Measurements from ENCODE around the gene CCDC116.

DNA sequence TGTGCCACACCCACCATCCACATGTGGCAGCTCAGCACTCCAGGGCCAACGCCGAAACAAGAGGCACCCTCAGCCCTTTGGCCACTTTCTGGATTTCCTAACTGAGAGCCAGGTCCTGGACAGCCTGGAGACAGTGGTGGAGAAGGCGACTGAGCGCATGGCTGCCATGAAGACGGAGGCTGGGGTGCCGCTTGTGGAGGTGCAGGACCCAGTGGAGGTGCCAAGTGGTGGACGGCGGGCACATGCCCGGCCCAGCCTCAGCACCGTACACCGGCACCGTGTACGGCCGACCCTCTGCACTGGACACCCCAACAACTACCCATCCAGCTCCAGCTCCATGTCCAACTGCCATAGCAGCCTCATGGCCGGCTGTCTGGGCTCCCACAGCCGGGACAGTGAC lies 1.5 kb downstream of the CCDC116 start:
- TF ChIP-seq ARNTL (CRISPR knock-in tag; IDR thresholded peaks at IDR 0.05; ENCODE audit: borderline replicate concordance, low read depth), result no peak
- no peak for TF ChIP-seq OSR1 (CRISPR knock-in tag; IDR thresholded peaks at IDR 0.05)
- TF ChIP-seq ESRRG (CRISPR knock-in tag; IDR thresholded peaks at IDR 0.05), result no peak
- no peak for TF ChIP-seq GLIS3 (CRISPR knock-in tag; IDR thresholded peaks at IDR 0.05)
